SJSA1 (cell line): ENCODE measurements around the gene LPCAT1. TPM values are rescaled to one million over a fixed set of nuclear protein-coding genes. Genes with fewer than 3 reads are reported as not detected.
"Not testable (repeated sequence)": the region's sequence is repeated elsewhere in the genome, so short reads cannot be mapped to it uniquely, and the experiment has no call there.

Source experiments
- DNase-seq, 2 experiments: peaks; one replicate each; pipeline ENCODE4 v3.0.0-alpha.2; 2015 to 2020; ENCODE audit warnings: low spot score in 2 of 2, low read depth in 1 of 2
- H3K27ac ChIP-seq: fragments of 250-450 bp; sonication (Bioruptor Pico); 2 replicates; pipeline ENCODE4 v1.5.1; 2020; ENCODE audit warnings: mild to moderate bottlenecking, moderate library complexity
- H3K27me3 ChIP-seq: fragments of 250-450 bp; sonication (Bioruptor Pico); replicated peaks from 2 replicates; pipeline ENCODE4 v1.5.1; 2020; ENCODE audit warnings: mild to moderate bottlenecking, moderate library complexity
- H3K36me3 ChIP-seq: fragments of 250-450 bp; sonication (Bioruptor Pico); 2 replicates; pipeline ENCODE4 v1.5.1; 2020; ENCODE audit warnings: mild to moderate bottlenecking
- H3K4me1 ChIP-seq: fragments of 250-450 bp; sonication (Bioruptor Pico); replicated peaks from 2 replicates; pipeline ENCODE4 v1.6.1; 2021; ENCODE audit warnings: mild to moderate bottlenecking
- H3K4me3 ChIP-seq: fragments of 250-450 bp; sonication (Bioruptor Pico); 2 replicates; pipeline ENCODE4 v1.5.1; 2020; ENCODE audit warnings: mild to moderate bottlenecking
- H3K9me3 ChIP-seq: fragments of 250-450 bp; sonication (Bioruptor Pico); replicated peaks from 2 replicates; pipeline ENCODE4 v1.5.1; 2020; ENCODE audit warnings: mild to moderate bottlenecking
- total RNA-seq: library from RNA; depleted of rRNA; stranded (reverse); fragments of >200 nt; shearing (Covaris generic); gene quantifications from 2 replicates; pipeline ENCODE4 v1.2.3, GENCODE V29; 2014

The LPCAT1 gene
- total RNA-seq, 1 experiment from 2014 or later: 28.2 TPM

GRCh38 chr5:1541702-1542400 is 18.1 kb upstream of the LPCAT1 start:
- peak in 1 of 2 experiments; percentile 18 for DNase-seq
- Histone ChIP-seq H3K27ac (no peak overlapping the region), H3K4me1 (no peaks in the 10 kb centered on the region), H3K36me3 (no peaks in the 10 kb centered on the region), H3K27me3 (peaks cover 4% of the 10 kb centered on the region; the same call in 1 of the 2 replicates), H3K4me3 (no peak overlapping the region), H3K9me3 (no peaks in the 10 kb centered on the region)

- peaks cover 3% of the 10 kb centered on the region; the same call in 1 of the 2 replicates for H3K27me3 ChIP-seq
- H3K36me3 ChIP-seq: no peaks in the 10 kb centered on the region
- H3K4me1 ChIP-seq: peaks cover 6% of the 10 kb centered on the region
- H3K4me3 ChIP-seq: no peak overlapping the region
- peak in 1 of 2 experiments; percentile 40 for DNase-seq
- H3K27ac ChIP-seq: no peak overlapping the region
- H3K9me3 ChIP-seq: no peaks in the 10 kb centered on the region
These were observed 17.3 kb upstream of the LPCAT1 start for GRCh38 chr5:1540831-1541701.

- Histone ChIP-seq H3K27me3 (no peaks in the 10 kb centered on the region), H3K4me1 (peaks cover 6% of the 10 kb centered on the region), H3K36me3 (no peaks in the 10 kb centered on the region), H3K4me3 (no peak overlapping the region), H3K27ac (no peak overlapping the region), H3K9me3 (no peaks in the 10 kb centered on the region)
- DNase-seq: peak in 1 of 2 experiments; percentile 32
These were observed 16.4 kb upstream of the LPCAT1 start for GRCh38 chr5:1540166-1540565.

GRCh38 chr5:1539393-1540161 is 15.8 kb upstream of the LPCAT1 start:
- H3K4me3 ChIP-seq, H3K27me3 ChIP-seq, H3K27ac ChIP-seq, H3K36me3 ChIP-seq, DNase-seq, H3K4me1 ChIP-seq, H3K9me3 ChIP-seq: not testable (repeated sequence)

DNA sequence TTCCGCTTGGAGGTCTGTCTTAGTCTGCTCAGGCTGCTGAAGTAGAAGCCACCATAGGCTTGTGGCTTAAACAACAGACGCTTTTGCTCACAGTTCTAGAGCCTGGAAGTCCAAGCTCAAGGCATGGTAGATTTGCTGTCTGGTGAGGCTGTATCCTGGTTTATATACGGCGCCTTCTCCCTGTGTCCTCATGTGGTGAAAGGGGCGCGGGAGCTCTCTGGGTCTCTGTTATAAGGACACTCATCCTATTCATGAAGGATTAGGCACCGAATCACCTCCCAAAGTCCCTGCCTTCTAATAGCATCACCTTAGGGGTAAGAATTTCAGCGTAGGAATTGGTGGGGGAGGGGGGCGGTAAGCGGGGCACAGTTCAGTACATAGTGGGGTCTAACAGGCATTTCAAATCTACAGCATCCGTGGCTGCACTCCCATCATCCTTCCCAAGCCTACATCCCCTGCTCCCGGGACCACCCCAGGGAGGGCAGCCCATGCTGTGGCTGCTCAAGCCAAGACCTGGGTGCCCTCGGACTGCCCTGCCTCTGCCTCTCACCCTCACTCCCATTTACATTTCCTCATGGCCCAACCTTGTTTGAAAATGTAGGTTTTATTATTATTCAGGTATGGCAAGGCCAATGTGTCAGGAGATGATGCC is 15.1 kb upstream of the LPCAT1 start:
- Histone ChIP-seq H3K27me3 (peaks cover 7% of the 10 kb centered on the region; the same call in 1 of the 2 replicates), H3K9me3 (no peaks in the 10 kb centered on the region), H3K36me3 (no peaks in the 10 kb centered on the region), H3K4me3 (no peak overlapping the region), H3K27ac (no peak overlapping the region), H3K4me1 (peaks cover 6% of the 10 kb centered on the region)
- DNase-seq: peak in 1 of 2 experiments; percentile 37

DNA sequence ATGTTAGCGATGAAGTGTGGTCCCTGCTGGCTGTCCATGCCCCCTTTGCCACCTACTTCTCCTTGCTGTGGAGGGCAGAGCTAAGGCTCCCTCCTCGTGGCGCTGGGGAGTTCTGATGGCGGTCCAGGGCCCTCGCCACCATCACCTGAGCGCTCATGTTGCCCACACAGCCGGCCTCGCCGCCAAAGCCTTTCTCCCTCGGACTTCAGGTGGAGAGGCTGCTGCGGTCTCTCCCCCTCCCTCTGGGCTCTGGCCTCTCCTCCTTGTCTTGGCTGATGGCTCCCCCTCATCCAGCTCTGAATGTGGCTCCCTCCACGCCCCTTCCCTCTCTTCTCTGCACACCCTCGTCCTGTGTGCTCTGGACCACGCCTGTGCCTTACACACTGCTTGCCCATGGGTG is 14.5 kb upstream of the LPCAT1 start:
- Histone ChIP-seq H3K27ac (no peak overlapping the region), H3K27me3 (peaks cover 12% of the 10 kb centered on the region), H3K9me3 (no peaks in the 10 kb centered on the region), H3K4me1 (peaks cover 6% of the 10 kb centered on the region), H3K4me3 (no peak overlapping the region), H3K36me3 (no peaks in the 10 kb centered on the region)
- peak in 1 of 2 experiments; percentile 37 for DNase-seq

GRCh38 chr5:1537603-1538154 is 13.9 kb upstream of the LPCAT1 start:
- no peak overlapping the region for H3K4me3 ChIP-seq
- peaks cover 6% of the 10 kb centered on the region for H3K4me1 ChIP-seq
- H3K27ac ChIP-seq: no peak overlapping the region
- H3K9me3 ChIP-seq: no peaks in the 10 kb centered on the region
- H3K27me3 ChIP-seq: peaks cover 12% of the 10 kb centered on the region
- peak in 1 of 2 experiments; percentile 40 for DNase-seq
- no peaks in the 10 kb centered on the region for H3K36me3 ChIP-seq

- Histone ChIP-seq H3K36me3 (no peaks in the 10 kb centered on the region), H3K27me3 (peaks cover 14% of the 10 kb centered on the region), H3K9me3 (no peaks in the 10 kb centered on the region), H3K4me1 (peaks cover 6% of the 10 kb centered on the region), H3K4me3 (peak overlapping the region; percentile 6), H3K27ac (no peak overlapping the region)
- DNase-seq: peak in 1 of 2 experiments; percentile 28
These were observed 13.3 kb upstream of the LPCAT1 start for GRCh38 chr5:1536871-1537602.

DNA sequence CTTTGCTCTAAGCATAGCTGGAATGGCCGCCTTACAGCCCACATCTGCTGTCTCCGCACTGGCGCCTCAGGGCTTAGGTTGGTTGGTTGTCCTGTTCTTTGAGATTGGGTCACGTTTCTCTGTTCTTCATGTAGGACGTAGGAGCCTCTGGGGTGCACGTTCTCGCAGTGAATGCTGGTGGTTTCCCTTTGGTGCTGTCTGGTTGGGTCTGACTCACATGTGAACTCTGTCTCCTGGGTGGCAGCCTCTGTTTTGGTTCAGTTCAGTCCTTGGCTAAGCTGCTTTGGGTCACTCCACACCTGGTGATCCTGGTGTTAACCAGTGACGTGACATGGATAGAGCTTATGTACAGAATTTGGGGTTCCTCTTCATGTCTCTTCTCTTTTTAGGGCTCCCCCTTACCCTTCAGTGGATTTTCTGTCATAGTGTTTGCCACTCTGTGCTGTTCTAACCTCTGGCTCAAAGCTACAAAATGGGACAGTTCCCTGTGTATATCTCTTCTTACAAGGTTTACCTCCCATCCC is 12.6 kb upstream of the LPCAT1 start:
- H3K9me3 ChIP-seq: no peaks in the 10 kb centered on the region
- H3K36me3 ChIP-seq: no peaks in the 10 kb centered on the region
- peaks cover 6% of the 10 kb centered on the region for H3K4me1 ChIP-seq
- peak overlapping the region; percentile 6 for H3K4me3 ChIP-seq
- H3K27ac ChIP-seq: no peak overlapping the region
- DNase-seq: peak in 1 of 2 experiments; percentile 43
- peaks cover 16% of the 10 kb centered on the region for H3K27me3 ChIP-seq

- peaks cover 16% of the 10 kb centered on the region for H3K27me3 ChIP-seq
These were observed 11.9 kb upstream of the LPCAT1 start for GRCh38 chr5:1535646-1536045.

DNA sequence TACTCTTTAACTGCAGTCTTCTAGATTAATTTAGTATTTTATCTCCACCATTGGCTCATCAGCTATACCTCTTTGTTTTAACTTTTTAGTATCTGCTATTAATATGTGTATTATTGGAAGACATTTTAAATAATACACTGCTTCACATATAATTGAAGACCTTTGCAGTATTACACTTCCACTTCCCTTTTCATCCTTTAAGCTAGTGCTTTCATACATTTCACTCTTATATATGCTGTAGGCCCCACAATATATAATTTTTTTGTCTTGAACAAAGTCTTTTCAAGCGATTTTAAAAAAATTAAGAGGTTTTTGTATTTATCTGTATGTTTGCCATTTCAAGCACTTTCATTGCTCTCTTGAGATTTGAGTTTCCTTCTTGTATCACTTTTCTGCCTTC is 8.6 kb upstream of the LPCAT1 start:
- H3K9me3 ChIP-seq: no peaks in the 10 kb centered on the region
- no peak overlapping the region for H3K4me3 ChIP-seq
- H3K36me3 ChIP-seq: no peaks in the 10 kb centered on the region
- peaks cover 31% of the 10 kb centered on the region for H3K27me3 ChIP-seq
- peaks cover 6% of the 10 kb centered on the region for H3K4me1 ChIP-seq
- DNase-seq: no peak
- H3K27ac ChIP-seq: no peak overlapping the region

More at GRCh38 chr5:1535646-1536045, 11.9 kb upstream of the LPCAT1 start:
- peaks cover 6% of the 10 kb centered on the region for H3K4me1 ChIP-seq
- no peak for DNase-seq
- H3K9me3 ChIP-seq: no peaks in the 10 kb centered on the region
- no peaks in the 10 kb centered on the region for H3K36me3 ChIP-seq
- H3K4me3 ChIP-seq: no peak overlapping the region
- no peak overlapping the region for H3K27ac ChIP-seq

- H3K36me3 ChIP-seq: no peaks in the 10 kb centered on the region
- H3K4me3 ChIP-seq: no peak overlapping the region
- peaks cover under 1% of the 10 kb centered on the region for H3K4me1 ChIP-seq
- no peak for DNase-seq
- H3K27ac ChIP-seq: no peak overlapping the region
- no peaks in the 10 kb centered on the region for H3K9me3 ChIP-seq
- peaks cover 31% of the 10 kb centered on the region for H3K27me3 ChIP-seq
These were observed 5.7 kb upstream of the LPCAT1 start for GRCh38 chr5:1529498-1529897.
